HEK293T (cell line): Measurements from ENCODE around the gene CDH15.

Source experiments
- ELF4 ChIP-seq: fragments of 450-650 bp; IDR thresholded peaks from 2 replicates; pipeline ENCODE4 v1.6.1; 2017; ENCODE audit warnings: antibody characterized with exemption
- SP1 ChIP-seq: fragments of 450-650 bp; IDR thresholded peaks from 2 replicates; pipeline ENCODE4 v1.6.1; 2017
- SUZ12 ChIP-seq: fragments of 450-650 bp; IDR thresholded peaks from 2 replicates; pipeline ENCODE4 v1.6.1; 2016; ENCODE audit warnings: mild to moderate bottlenecking
- ZNF384 ChIP-seq: fragments of 450-650 bp; IDR thresholded peaks from 2 replicates; pipeline ENCODE4 v1.6.1; 2016

GRCh38 chr16:89145406-89146161 is 26.0 kb upstream of the CDH15 start:
- no peak for TF ChIP-seq SUZ12
- no peak for TF ChIP-seq SP1
- TF ChIP-seq ELF4 = no peak
- no peak for TF ChIP-seq ZNF384
